ENCODE data around the gene XPC.
"Not testable (repeated sequence)": the region's sequence is repeated elsewhere in the genome, so short reads cannot be mapped to it uniquely, and the experiment has no call there.

The XPC gene

DNA sequence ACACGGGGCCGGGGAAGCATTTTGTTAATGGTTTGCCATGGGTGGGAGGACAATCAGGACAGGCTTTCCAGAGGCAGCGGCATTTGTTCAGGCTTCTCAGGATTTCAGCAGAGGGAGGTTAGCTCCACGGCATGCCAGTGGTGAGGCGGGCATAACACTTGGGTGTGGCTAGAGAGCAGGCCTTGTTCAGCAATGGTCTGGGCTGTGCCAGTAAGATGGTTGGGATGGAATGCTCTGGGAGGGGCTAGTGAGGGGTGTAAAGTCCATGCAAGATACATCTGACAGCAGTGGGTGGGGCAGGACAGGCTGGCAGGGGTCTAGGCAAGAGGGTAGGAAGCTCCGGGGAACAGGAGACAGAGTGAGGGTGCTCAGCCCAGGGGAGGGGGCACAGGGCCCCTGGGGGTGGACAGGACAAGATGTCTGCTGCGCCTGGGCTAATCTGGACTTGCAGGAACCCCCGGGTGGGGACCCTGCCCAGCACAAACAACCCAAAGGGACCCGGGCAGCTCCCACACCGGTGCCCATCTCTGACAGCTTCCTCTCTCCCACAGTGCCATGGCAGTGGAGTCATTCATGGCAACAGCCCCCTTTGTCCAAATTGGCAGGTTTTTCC lies 45.1 kb downstream of the XPC start:
- DNase-seq (ENCODE audit: low read depth in 2 of 2): no peak

DNA sequence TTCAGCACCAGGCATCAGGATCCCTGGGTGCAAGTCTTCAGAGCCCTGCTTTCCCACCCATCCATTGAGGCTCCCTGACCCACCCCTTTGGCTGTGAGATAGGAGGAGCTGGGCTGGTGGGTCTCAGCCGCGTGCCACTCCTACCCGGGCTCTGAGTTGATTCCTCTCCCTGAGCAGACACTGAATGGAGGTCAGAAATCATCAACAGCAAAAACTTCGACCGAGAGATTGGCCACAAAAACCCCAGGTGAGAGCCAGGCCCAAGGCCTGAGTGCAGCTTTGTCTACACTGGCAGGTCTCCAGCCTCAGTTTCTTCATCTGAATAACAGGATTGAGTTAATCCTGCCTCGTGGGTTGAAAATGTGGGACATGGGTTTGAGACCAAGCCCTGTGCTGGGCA lies 45.7 kb downstream of the XPC start:
- DNase-seq (ENCODE audit: low read depth in 2 of 2): no peak

DNA sequence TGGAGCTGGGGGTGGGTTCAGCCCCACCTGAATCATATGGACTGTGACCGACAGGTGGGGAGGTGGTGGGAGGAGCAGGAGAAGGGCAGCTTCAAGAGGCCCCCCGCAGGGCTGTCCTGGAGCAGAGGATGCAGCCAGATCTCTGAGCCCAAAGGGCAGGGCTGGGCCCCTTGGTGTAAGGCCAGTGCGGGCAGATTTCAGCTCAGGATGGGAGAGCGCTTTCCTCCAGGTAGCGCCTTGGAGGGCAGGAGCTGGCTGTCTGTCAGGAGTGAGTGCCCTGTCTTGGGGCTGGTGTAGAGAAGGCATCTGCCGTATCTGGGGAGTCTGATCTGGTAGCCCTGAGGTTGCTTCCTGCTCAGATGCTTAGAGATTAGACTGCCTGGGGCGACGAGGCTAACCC lies 46.3 kb downstream of the XPC start:
- no peak for DNase-seq (ENCODE audit: low read depth in 2 of 2)

GRCh38 chr3:14131134-14131533 lies 47.3 kb downstream of the XPC start:
- no peak for DNase-seq (ENCODE audit: low read depth in 2 of 2)

- DNase-seq (ENCODE audit: low read depth in 2 of 2): no peak
Observed at GRCh38 chr3:14130707-14131106, 47.7 kb downstream of the XPC start.

- no peak for DNase-seq (ENCODE audit: low read depth in 2 of 2)
Observed at GRCh38 chr3:14130230-14130629, 48.2 kb downstream of the XPC start.

- DNase-seq (ENCODE audit: low read depth in 2 of 2): no peak
Observed at GRCh38 chr3:14129296-14129695, 49.1 kb downstream of the XPC start.

- no peak for DNase-seq (ENCODE audit: low read depth in 2 of 2)
Observed at GRCh38 chr3:14128724-14129123, 49.7 kb downstream of the XPC start.

- no peak for DNase-seq (ENCODE audit: low read depth in 2 of 2)
Observed at GRCh38 chr3:14127516-14128161, 50.8 kb downstream of the XPC start.

GRCh38 chr3:14126887-14127505 lies 51.4 kb downstream of the XPC start:
- no peak for DNase-seq (ENCODE audit: low read depth in 2 of 2)

DNA sequence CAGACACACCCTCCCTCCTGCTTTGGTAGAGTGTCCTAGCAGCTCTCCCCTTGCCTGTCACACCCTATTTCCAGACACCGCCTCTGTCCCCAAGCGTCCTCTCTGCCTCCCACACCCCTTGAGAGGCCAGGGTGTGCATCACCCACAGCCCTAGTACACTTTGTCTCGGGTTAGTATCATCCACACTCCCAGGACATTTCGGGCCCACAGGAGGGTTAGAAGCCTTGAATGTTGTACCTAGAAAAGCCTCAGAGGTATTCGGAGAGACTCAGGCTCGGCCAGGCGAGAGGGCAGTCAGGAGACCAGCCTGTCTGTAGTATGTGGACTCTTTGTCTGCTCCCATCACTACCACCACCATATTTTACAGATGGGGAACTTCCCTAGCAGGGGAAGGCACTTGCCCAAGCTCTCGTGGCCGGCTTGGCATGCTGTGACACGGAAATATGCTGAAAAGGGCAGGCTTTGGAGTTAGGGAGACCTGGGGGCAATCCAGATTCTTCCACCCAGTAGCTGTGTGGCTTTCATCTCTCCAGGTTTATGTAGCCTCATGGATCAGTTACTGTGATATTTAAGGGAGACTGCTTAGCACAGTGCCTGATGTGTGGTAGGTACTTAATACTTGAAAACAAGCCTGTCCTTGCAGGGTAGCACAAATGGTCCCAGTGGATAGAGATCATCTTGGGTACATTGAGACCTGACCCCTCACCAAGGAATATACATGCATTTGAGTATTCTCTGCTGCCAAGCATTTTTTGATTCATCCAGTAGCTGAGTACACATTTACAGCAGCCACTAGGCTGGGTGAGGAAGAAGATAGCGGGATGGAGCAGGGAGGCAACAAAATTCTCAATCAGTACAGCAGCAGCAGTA lies 52.1 kb downstream of the XPC start:
- no peak for DNase-seq (ENCODE audit: low read depth in 2 of 2)

- peak; percentile 46 to 48 for DNase-seq (ENCODE audit: low read depth in 2 of 2)
Observed at GRCh38 chr3:14125193-14126016, 53.0 kb downstream of the XPC start.

- DNase-seq (ENCODE audit: low read depth in 2 of 2): peak; percentile 91 to 96
Observed at GRCh38 chr3:14124615-14125192, 53.7 kb downstream of the XPC start, which contains the start of the genes CHCHD4 and TMEM43. Gene CHCHD4, minus strand, starts transcription at chr3:14124870. Its CDS starts 194 bp downstream, at chr3:14124676. Gene TMEM43, plus strand, starts transcription at chr3:14125052. Its CDS starts 142 bp downstream, at chr3:14125194.

DNA sequence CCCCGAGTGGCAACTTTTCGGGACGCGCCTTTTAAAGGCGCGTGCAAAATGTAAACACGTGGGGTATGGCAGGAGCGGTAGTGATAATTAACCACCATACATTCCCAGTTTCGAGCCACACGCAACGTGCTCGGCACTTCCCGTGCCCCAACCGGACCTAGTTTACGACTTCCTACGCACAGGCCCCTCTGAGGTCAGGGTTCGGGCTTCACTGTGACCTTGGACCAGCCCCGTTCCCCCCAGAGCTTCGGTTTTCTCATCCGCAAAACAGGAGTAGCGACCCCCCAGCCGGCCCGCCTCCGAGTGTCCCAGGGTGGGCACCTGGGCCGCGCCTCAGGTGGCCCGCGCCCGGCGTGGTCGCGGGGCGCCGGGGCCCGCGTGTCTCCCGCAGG lies 54.2 kb downstream of the XPC start:
- peak; percentile 37 to 44 for DNase-seq (ENCODE audit: low read depth in 2 of 2)

- DNase-seq (ENCODE audit: low read depth in 2 of 2): no peak
Observed at GRCh38 chr3:14123308-14124222, 54.8 kb downstream of the XPC start.

GRCh38 chr3:14122301-14122700 lies 56.1 kb downstream of the XPC start:
- DNase-seq (ENCODE audit: low read depth in 2 of 2): no peak

- DNase-seq (ENCODE audit: low read depth in 2 of 2): no peak
Observed at GRCh38 chr3:14121859-14122258, 56.5 kb downstream of the XPC start.

DNA sequence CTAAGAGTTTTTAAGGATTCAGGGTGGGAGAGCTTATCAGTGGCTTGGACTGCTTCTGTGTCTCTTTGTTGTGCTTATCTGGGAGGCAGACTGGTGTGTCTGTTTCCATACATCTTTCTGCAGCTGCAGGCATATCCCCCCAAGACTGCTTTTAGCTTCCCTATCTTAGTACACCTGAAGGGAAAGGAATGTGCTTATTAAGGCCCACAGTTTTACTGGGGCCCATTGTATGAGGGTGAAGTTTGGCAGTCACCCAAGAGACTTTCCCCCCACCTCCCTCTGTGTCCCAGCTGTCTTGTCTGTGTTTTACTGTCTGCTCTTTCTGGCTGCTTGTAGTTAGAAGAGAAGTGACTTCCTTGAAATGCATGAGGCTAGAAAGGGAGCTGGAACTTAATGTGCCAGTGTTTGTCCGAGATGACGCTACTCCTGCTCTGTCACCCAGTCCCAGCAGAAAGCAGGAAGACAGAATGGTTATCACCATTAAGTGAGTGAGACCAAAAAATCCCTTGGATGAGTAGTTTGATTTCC lies 57.4 kb downstream of the XPC start:
- DNase-seq (ENCODE audit: low read depth in 2 of 2): not testable (repeated sequence)

DNA sequence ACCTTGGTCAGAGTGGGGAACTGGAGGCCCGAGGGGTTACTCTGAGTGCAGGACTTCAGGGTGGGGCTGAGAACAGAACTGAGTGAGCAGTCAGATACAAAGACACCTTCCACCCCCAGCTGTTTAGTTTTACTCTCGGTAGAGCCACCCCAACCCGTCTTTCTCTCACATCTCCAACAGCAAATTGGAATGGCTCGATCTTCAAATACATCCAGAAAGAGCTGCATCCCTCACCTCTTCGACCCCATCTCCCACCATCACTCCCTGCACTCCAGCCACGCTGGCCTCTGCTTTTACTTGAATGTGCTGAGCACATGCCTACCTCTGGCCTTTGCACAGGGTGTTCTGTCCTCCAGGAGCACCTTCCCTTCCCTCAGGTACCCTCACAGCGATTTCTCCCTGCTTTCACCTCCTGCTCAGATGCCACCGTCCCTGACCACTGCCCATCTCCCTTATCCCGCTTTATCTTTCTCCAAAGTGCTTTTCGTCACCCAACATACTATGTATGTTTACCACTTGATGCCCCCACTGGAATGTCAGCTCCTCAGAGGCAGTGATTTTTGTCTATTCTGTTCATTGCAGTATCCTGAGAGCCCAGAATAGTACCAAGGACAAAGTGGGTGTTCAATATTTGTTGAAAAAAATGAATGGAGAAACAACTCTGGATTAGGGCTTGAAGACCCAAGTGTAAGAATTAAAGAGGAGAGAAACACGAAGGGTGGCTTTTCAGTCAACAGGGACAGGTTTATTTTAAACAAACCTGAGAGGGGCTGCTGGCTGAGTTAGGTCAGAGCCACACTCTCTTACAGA lies 58.1 kb downstream of the XPC start:
- no peak for DNase-seq (ENCODE audit: low read depth in 2 of 2)
